Neural progenitor cell (in vitro differentiated cells): ENCODE data around the gene TBL1X. TPM values are rescaled to one million over a fixed set of nuclear protein-coding genes. Genes with fewer than 3 reads are reported as not detected.

Source experiments
- DNase-seq: peaks from one replicate; pipeline ENCODE4 v3.0.0-alpha.2; 2016; ENCODE audit warnings: low spot score
- H2AFZ ChIP-seq: fragments of 200-600 bp; sonication (generic); replicated peaks from 2 replicates; pipeline ENCODE4 v1.6.1; 2016; ENCODE audit warnings: antibody characterized with exemption
- H3F3A ChIP-seq: fragments of 200-600 bp; sonication (generic); 2 replicates; pipeline ENCODE4 v1.6.1; 2016; ENCODE audit warnings: antibody characterized with exemption, low read depth
- H3K27ac ChIP-seq: fragments of 200-600 bp; sonication (generic); 2 replicates; pipeline ENCODE4 v1.5.1; 2016; ENCODE audit warnings: mild to moderate bottlenecking
- H3K27me3 ChIP-seq: fragments of 200-600 bp; sonication (generic); 2 replicates; pipeline ENCODE4 v1.6.1; 2016; ENCODE audit warnings: mild to moderate bottlenecking, moderate library complexity
- H3K36me3 ChIP-seq: fragments of 200-600 bp; sonication (generic); 2 replicates; pipeline ENCODE4 v1.5.1; 2016
- H3K4me1 ChIP-seq: fragments of 200-600 bp; sonication (generic); 2 replicates; pipeline ENCODE4 v1.6.1; 2016; ENCODE audit warnings: mixed run types
- H3K4me2 ChIP-seq: fragments of 200-600 bp; sonication (generic); 2 replicates; pipeline ENCODE4 v1.6.1; 2016
- H3K4me3 ChIP-seq: fragments of 200-600 bp; sonication (generic); 2 replicates; pipeline ENCODE4 v1.5.1; 2016
- H3K79me2 ChIP-seq: fragments of 200-600 bp; sonication (generic); 2 replicates; pipeline ENCODE4 v1.6.1; 2016; ENCODE audit warnings: low read depth
- H3K9ac ChIP-seq: fragments of 200-600 bp; sonication (generic); 2 replicates; pipeline ENCODE4 v1.6.1; 2016
- H3K9me3 ChIP-seq: fragments of 200-600 bp; sonication (generic); 2 replicates; pipeline ENCODE4 v1.5.1; 2016; ENCODE audit warnings: low read depth
- H4K20me1 ChIP-seq: fragments of 200-600 bp; sonication (generic); 2 replicates; pipeline ENCODE4 v1.6.1; 2016; ENCODE audit warnings: low read depth
- H3K27ac Mint-ChIP-seq: 3 replicates; pipeline ENCODE4 v1.8.0; 2021; ENCODE audit warnings: mixed read lengths
- H3K27me3 Mint-ChIP-seq: 2 replicates; pipeline ENCODE4 v1.8.0; 2022; ENCODE audit warnings: low read depth, mild to moderate bottlenecking, inconsistent platforms, moderate library complexity, mixed read lengths; ENCODE audit not compliant: insufficient read depth
- H3K36me3 Mint-ChIP-seq: 3 replicates; pipeline ENCODE4 v1.8.0; 2021; ENCODE audit warnings: mixed read lengths
- H3K4me1 Mint-ChIP-seq: 3 replicates; pipeline ENCODE4 v1.8.0; 2021; ENCODE audit warnings: mixed read lengths
- H3K4me3 Mint-ChIP-seq: 3 replicates; pipeline ENCODE4 v1.8.0; 2021; ENCODE audit warnings: mild to moderate bottlenecking, moderate library complexity, mixed read lengths
- H3K9me3 Mint-ChIP-seq: 3 replicates; pipeline ENCODE4 v1.8.0; 2020; ENCODE audit warnings: mixed read lengths
- EZH2 ChIP-seq: fragments of 200-600 bp; sonication (generic); IDR thresholded peaks from 2 replicates; pipeline ENCODE4 v1.6.1; 2017; ENCODE audit warnings: antibody characterized with exemption, mild to moderate bottlenecking, moderate library complexity
- EZH2phosphoT487 ChIP-seq: fragments of 200-600 bp; sonication (generic); IDR thresholded peaks from 2 replicates; pipeline ENCODE4 v1.6.1; 2017; ENCODE audit warnings: antibody characterized with exemption
- total RNA-seq: library from RNA; depleted of rRNA; stranded (reverse); fragments of >200 nt; gene quantifications from 2 replicates; pipeline ENCODE4 v1.2.3, GENCODE V29; 2015; ENCODE audit warnings: low replicate concordance
- TF ChIP-seq, protein P1 (sequence below): fragments of 200-600 bp; sonication (generic); IDR thresholded peaks from 2 replicates; pipeline ENCODE4 v1.5.1; 2017; ENCODE audit warnings: antibody characterized with exemption, mild to moderate bottlenecking

TBL1X gene
- total RNA-seq, 1 donor from 2014 or later = 35.7 TPM

DNA sequence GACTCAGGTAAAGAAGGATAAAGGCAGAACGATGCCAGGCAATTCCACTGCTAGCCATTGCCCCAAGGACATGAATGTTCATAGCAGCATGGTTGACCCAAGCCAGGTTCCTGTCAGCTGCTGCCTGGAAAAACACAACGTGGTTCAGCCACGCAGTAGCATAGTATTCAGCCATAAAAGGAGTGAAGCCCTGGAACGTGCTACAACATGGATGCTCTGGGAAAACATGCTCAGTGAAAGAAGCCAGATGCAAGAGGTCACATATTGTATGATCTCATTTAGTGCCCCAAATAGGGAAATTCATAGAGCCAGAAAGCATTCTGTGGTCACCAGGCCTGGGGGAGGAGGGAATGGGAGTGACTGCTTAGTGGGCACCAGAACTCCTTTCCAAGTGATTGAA, 170.9 kb downstream of the TBL1X start:
- Histone ChIP-seq H3K9me3 (no peaks in the 10 kb centered on the region), H3F3A (no peaks in the 10 kb centered on the region)
- H3K27ac Mint-ChIP-seq = no peak overlapping the region

DNA sequence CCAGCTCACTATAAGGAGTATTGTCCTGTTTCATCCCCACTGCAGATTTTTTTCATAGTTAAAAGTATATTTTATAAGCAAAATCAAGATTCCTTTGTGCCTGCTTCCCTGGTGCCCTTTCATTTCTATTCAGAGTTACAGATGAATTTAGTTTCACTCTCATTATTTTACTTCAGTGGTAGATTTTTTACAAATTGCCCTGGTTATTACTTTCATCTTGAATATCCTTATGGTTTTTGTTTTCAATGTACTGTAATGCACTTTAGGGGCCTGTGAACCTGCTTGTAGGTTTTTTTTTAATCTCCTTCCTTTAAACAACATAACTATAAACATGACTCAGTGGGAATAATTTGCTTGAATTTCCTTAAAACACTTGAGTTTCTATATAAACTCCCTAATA, 174.0 kb downstream of the TBL1X start:
- Mint-ChIP-seq H3K4me1 (no peaks in the 10 kb centered on the region), H3K4me3 (no peak overlapping the region), H3K27ac (no peak overlapping the region), H3K36me3 (peaks cover 21% of the 10 kb centered on the region), H3K9me3 (peaks cover 8% of the 10 kb centered on the region), H3K27me3 (peaks cover 2% of the 10 kb centered on the region)
- Histone ChIP-seq H3F3A (no peaks in the 10 kb centered on the region), H3K27ac (no peak overlapping the region), H3K4me3 (no peak overlapping the region), H3K27me3 (no peaks in the 10 kb centered on the region), H2AFZ (no peak overlapping the region), H3K4me2 (no peak overlapping the region), H3K79me2 (no peaks in the 10 kb centered on the region), H3K9me3 (no peaks in the 10 kb centered on the region), H4K20me1 (no peaks in the 10 kb centered on the region), H3K4me1 (no peaks in the 10 kb centered on the region), H3K9ac (no peak overlapping the region), H3K36me3 (no peaks in the 10 kb centered on the region)
- TF ChIP-seq EZH2 (no peak), EZH2phosphoT487 (no peak)
- TF ChIP-seq, protein P1, sequence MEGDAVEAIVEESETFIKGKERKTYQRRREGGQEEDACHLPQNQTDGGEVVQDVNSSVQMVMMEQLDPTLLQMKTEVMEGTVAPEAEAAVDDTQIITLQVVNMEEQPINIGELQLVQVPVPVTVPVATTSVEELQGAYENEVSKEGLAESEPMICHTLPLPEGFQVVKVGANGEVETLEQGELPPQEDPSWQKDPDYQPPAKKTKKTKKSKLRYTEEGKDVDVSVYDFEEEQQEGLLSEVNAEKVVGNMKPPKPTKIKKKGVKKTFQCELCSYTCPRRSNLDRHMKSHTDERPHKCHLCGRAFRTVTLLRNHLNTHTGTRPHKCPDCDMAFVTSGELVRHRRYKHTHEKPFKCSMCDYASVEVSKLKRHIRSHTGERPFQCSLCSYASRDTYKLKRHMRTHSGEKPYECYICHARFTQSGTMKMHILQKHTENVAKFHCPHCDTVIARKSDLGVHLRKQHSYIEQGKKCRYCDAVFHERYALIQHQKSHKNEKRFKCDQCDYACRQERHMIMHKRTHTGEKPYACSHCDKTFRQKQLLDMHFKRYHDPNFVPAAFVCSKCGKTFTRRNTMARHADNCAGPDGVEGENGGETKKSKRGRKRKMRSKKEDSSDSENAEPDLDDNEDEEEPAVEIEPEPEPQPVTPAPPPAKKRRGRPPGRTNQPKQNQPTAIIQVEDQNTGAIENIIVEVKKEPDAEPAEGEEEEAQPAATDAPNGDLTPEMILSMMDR = no peak
- DNase-seq = no peak

More for the DNA sequence above, 170.9 kb downstream of the TBL1X start:
- Histone ChIP-seq H2AFZ (no peak overlapping the region), H3K4me3 (no peak overlapping the region), H3K27ac (no peak overlapping the region), H3K4me2 (no peak overlapping the region), H3K4me1 (no peaks in the 10 kb centered on the region), H4K20me1 (no peaks in the 10 kb centered on the region), H3K79me2 (peaks cover 12% of the 10 kb centered on the region), H3K36me3 (no peaks in the 10 kb centered on the region), H3K27me3 (no peaks in the 10 kb centered on the region), H3K9ac (no peak overlapping the region)
- Mint-ChIP-seq H3K9me3 (peaks cover 12% of the 10 kb centered on the region), H3K4me1 (no peaks in the 10 kb centered on the region), H3K27me3 (no peaks in the 10 kb centered on the region), H3K4me3 (no peak overlapping the region), H3K36me3 (peaks cover 27% of the 10 kb centered on the region)
- TF ChIP-seq, protein P1 = no peak
- TF ChIP-seq EZH2phosphoT487 (no peak), EZH2 (no peak)
- no peak for DNase-seq

DNA sequence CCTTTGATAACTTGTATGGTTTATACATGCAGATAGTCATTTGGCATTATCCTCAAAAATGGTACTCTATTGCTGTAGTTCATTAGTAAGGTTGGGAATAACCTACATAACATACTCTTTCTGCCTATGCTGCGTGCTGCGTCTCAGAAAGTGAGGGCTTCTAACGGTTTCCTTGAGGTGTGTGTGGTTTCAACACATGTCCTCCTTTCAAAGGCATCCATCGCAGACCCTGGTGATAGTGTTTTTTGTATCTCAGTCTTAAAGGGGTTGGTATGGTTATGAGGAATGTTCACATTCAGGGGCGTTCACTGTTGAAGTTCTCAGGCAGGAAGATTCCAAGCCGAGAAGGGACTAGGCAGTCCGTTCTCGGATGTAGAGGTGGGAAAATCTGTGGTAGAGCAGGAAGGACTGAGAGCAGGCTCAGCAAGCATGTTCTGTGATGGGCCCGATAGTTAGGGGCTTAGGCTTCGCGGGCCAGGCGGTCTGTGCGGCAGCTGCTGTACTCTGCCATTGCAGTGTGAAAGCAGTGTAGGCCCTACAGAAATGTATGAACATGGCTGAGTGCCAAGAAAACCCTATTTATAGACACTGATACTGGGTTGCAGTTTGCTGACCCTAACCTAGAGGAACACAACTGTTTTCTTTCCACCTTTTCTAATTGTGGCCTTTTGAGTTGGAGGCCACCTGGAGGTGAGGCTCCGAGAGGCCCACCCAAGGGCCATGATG, 177.6 kb downstream of the TBL1X start:
- no peaks in the 10 kb centered on the region for H3K36me3 ChIP-seq
- peaks cover 2% of the 10 kb centered on the region for H3K9me3 Mint-ChIP-seq
- H3K9ac ChIP-seq = no peak overlapping the region
- peaks cover 12% of the 10 kb centered on the region for H3K36me3 Mint-ChIP-seq
- no peak overlapping the region for H3K27ac Mint-ChIP-seq
- no peaks in the 10 kb centered on the region for H3K9me3 ChIP-seq
- TF ChIP-seq, protein P1 = no peak
- no peak for TF ChIP-seq EZH2phosphoT487
- TF ChIP-seq EZH2 = no peak
- H3K4me1 Mint-ChIP-seq = peaks cover 6% of the 10 kb centered on the region
- no peak overlapping the region for H3K4me2 ChIP-seq
- no peak overlapping the region for H3K4me3 Mint-ChIP-seq
- no peaks in the 10 kb centered on the region for H3F3A ChIP-seq
- H3K27ac ChIP-seq = no peak overlapping the region
- no peak overlapping the region for H2AFZ ChIP-seq
- H3K27me3 ChIP-seq = no peaks in the 10 kb centered on the region
- peaks cover 2% of the 10 kb centered on the region for H3K27me3 Mint-ChIP-seq
- H4K20me1 ChIP-seq = peaks cover 8% of the 10 kb centered on the region
- no peak overlapping the region for H3K4me3 ChIP-seq
- no peaks in the 10 kb centered on the region for H3K4me1 ChIP-seq
- DNase-seq = no peak
- no peaks in the 10 kb centered on the region for H3K79me2 ChIP-seq
